GM18873 (cell line): ENCODE measurements around the gene LOXL1.

ENCODE experiments used
- ATAC-seq: cut with Tn5 transposase; IDR thresholded peaks from one replicate; pipeline ENCODE4 v1.9.1; 2021; ENCODE audit warnings: mild to moderate bottlenecking, moderate library complexity, moderate number of reproducible peaks; ENCODE audit not compliant: unreplicated experiment, low FRiP score

LOXL1 gene

GRCh38 chr15:73926219-73927002 is at the start of gene LOXL1:
Gene LOXL1, plus strand, starts transcription at chr15:73926462. Its CDS starts 322 bp downstream, at chr15:73926784.
- ATAC-seq = no peak

- ATAC-seq = no peak
Observed at GRCh38 chr15:73879426-73879825, 46.8 kb upstream of the LOXL1 start.

- ATAC-seq = no peak
Observed at GRCh38 chr15:73881579-73882320, 44.5 kb upstream of the LOXL1 start.

- ATAC-seq = no peak
Observed at GRCh38 chr15:73882761-73883419, 43.4 kb upstream of the LOXL1 start.

GRCh38 chr15:73884159-73884558 is 42.1 kb upstream of the LOXL1 start:
- ATAC-seq = no peak

GRCh38 chr15:73885954-73886700 is 40.1 kb upstream of the LOXL1 start:
- ATAC-seq = no peak

GRCh38 chr15:73886717-73887345 is 39.4 kb upstream of the LOXL1 start:
- no peak for ATAC-seq

GRCh38 chr15:73887481-73887880 is 38.8 kb upstream of the LOXL1 start:
- no peak for ATAC-seq

GRCh38 chr15:73888224-73889041 is 37.8 kb upstream of the LOXL1 start:
- no peak for ATAC-seq

- ATAC-seq = no peak
Observed at GRCh38 chr15:73889053-73889761, 37.1 kb upstream of the LOXL1 start.

- no peak for ATAC-seq
Observed at GRCh38 chr15:73889762-73890124, 36.5 kb upstream of the LOXL1 start.

GRCh38 chr15:73891328-73892315 is 34.6 kb upstream of the LOXL1 start:
- ATAC-seq = no peak

- no peak for ATAC-seq
Observed at GRCh38 chr15:73892446-73893226, 33.6 kb upstream of the LOXL1 start.

GRCh38 chr15:73894133-73894814 is 32.0 kb upstream of the LOXL1 start:
- ATAC-seq = no peak

GRCh38 chr15:73897441-73898261 is 28.6 kb upstream of the LOXL1 start:
- ATAC-seq = no peak
